ENCODE data around the gene FDXR.
"Not testable (repeated sequence)": the region's sequence is repeated elsewhere in the genome, so short reads cannot be mapped to it uniquely, and the experiment has no call there.

Gene FDXR
- long read RNA-seq, donor 1, transcript FDXR-201 (12 exons, 1,875 nt): major isoform, 6 of 6 reads
- long read RNA-seq, donor 1, partial matches to known transcripts: 0 of 6 reads
- long read RNA-seq, donor 1, other reads (novel, unspliced or antisense): 0 of 6 reads
- long read RNA-seq, donor 2: 0 reads
- long read RNA-seq, donor 3: 0 reads
- long read RNA-seq, donor 4, partial matches to known transcripts: 0 of 2 reads
- long read RNA-seq, donor 4, other reads (novel, unspliced or antisense): 0 of 2 reads
- long read RNA-seq, donor 5, partial matches to known transcripts: 0 of 1 reads
- long read RNA-seq, donor 5, other reads (novel, unspliced or antisense): 0 of 1 reads
- long read RNA-seq, donor 6, partial matches to known transcripts: 0 of 2 reads
- long read RNA-seq, donor 6, other reads (novel, unspliced or antisense): 0 of 2 reads
- long read RNA-seq, donor 7: 0 reads
- long read RNA-seq, donor 8, partial matches to known transcripts: 0 of 3 reads
- long read RNA-seq, donor 8, other reads (novel, unspliced or antisense): 0 of 3 reads

GRCh38 chr17:74872313-74873036 is at the start of gene FDXR:
TSS of gene FDXR (minus strand) at chr17:74872994. CDS start at chr17:74872944, 50 bp downstream.
- peak; percentile 83 for DNase-seq

- DNase-seq: peak; percentile 10
These were observed 49.4 kb upstream of the FDXR start for GRCh38 chr17:74922172-74922571.

- DNase-seq: peak; percentile 16
These were observed 49.0 kb upstream of the FDXR start for GRCh38 chr17:74921769-74922168.

- DNase-seq: peak; percentile 40
These were observed 48.4 kb upstream of the FDXR start for GRCh38 chr17:74921026-74921681.

GRCh38 chr17:74920642-74921025 is 47.8 kb upstream of the FDXR start:
- DNase-seq: no peak

GRCh38 chr17:74920306-74920620 is 47.5 kb upstream of the FDXR start:
- no peak for DNase-seq

- DNase-seq: no peak
These were observed 46.9 kb upstream of the FDXR start for GRCh38 chr17:74919440-74920305.

GRCh38 chr17:74918906-74919305 is 46.1 kb upstream of the FDXR start:
- DNase-seq: no peak

GRCh38 chr17:74917430-74917829 is 44.6 kb upstream of the FDXR start:
- no peak for DNase-seq

GRCh38 chr17:74916851-74917199 is 44.0 kb upstream of the FDXR start:
- DNase-seq: no peak

GRCh38 chr17:74916136-74916850 is 43.5 kb upstream of the FDXR start:
- DNase-seq: no peak

- not testable (repeated sequence) for DNase-seq
These were observed 38.6 kb upstream of the FDXR start for GRCh38 chr17:74911423-74911822.

GRCh38 chr17:74909097-74909496 is 36.3 kb upstream of the FDXR start:
- not testable (repeated sequence) for DNase-seq

- no peak for DNase-seq
These were observed 34.2 kb upstream of the FDXR start for GRCh38 chr17:74907012-74907411.

- DNase-seq: not testable (repeated sequence)
These were observed 33.5 kb upstream of the FDXR start for GRCh38 chr17:74906214-74906793.

GRCh38 chr17:74904687-74905409 is 32.1 kb upstream of the FDXR start:
- no peak for DNase-seq

GRCh38 chr17:74903671-74904070 is 30.9 kb upstream of the FDXR start:
- DNase-seq: no peak

- no peak for DNase-seq
These were observed 30.2 kb upstream of the FDXR start for GRCh38 chr17:74903034-74903433.

- DNase-seq: no peak
These were observed 28.8 kb upstream of the FDXR start for GRCh38 chr17:74901353-74902135.

GRCh38 chr17:74900208-74900607 is 27.4 kb upstream of the FDXR start:
- no peak for DNase-seq
